IMR-90 (cell line): ENCODE results near the gene SLC2A13. TPM values are rescaled to one million over a fixed set of nuclear protein-coding genes. Genes with fewer than 3 reads are reported as not detected.

Source experiments
- ATAC-seq: fragments of 200-7000 bp; cut with Tn5 transposase; 2 replicates; pipeline ENCODE4 v1.9.1; 2020; ENCODE audit warnings: low read depth, mild to moderate bottlenecking, moderate library complexity
- BruUV-seq: library from RNA; stranded (reverse); fragments of 400-500 nt; replicated peaks from 2 replicates; lab custom pipeline; 2021; lab: Mats Ljungman, UMichigan
- CTCF ChIA-PET: fragments of 300-600 bp; formaldehyde crosslinking; extraction: SDS; loops from one replicate; lab custom pipeline; 2021; ENCODE audit warnings: antibody characterized with exemption; lab: Yijun Ruan, JAX
- POLR2A ChIA-PET: fragments of 300-600 bp; sonication (Branson Sonifier 250); formaldehyde crosslinking; loops from one replicate; lab custom pipeline; 2022; ENCODE audit warnings: antibody characterized with exemption; ENCODE audit not compliant: unreplicated experiment; lab: Charles Lee
- DNase-seq: peaks from one replicate; pipeline ENCODE4 v3.0.0; 2013
- H2AFZ ChIP-seq: replicated peaks from 2 replicates; pipeline ENCODE3; 2013; ENCODE audit warnings: low read length, mild to moderate bottlenecking; ENCODE audit not compliant: poor library complexity
- H2AK5ac ChIP-seq: 2 replicates; pipeline ENCODE4 v1.6.1; 2013; ENCODE audit warnings: low read depth, low read length, inconsistent platforms
- H2AK9ac ChIP-seq: replicated peaks from 2 replicates; pipeline ENCODE3; 2013; ENCODE audit warnings: mild to moderate bottlenecking, low read depth, low read length, moderate library complexity; ENCODE audit not compliant: poor library complexity
- H2BK120ac ChIP-seq: 2 replicates; pipeline ENCODE4 v1.6.1; 2013; ENCODE audit warnings: low read depth, low read length, inconsistent platforms
- H2BK15ac ChIP-seq: 3 replicates; pipeline ENCODE4 v1.6.1; 2013; ENCODE audit warnings: low read depth, low read length, inconsistent platforms
- H2BK20ac ChIP-seq: 2 replicates; pipeline ENCODE4 v1.6.1; 2013; ENCODE audit warnings: low read depth, mild to moderate bottlenecking, inconsistent platforms, low read length, moderate library complexity
- H2BK5ac ChIP-seq: 2 replicates; pipeline ENCODE4 v1.6.1; 2013; ENCODE audit warnings: mild to moderate bottlenecking, low read depth, low read length, inconsistent platforms; ENCODE audit not compliant: poor library complexity, severe bottlenecking
- H3K14ac ChIP-seq: replicated peaks from 2 replicates; pipeline ENCODE4 v1.6.1; 2013; ENCODE audit warnings: low read depth, low read length, inconsistent platforms
- H3K18ac ChIP-seq: 2 replicates; pipeline ENCODE4 v1.6.1; 2013; ENCODE audit warnings: low read depth, low read length, control low read depth
- H3K23ac ChIP-seq: 2 replicates; pipeline ENCODE4 v1.6.1; 2013; ENCODE audit warnings: low read depth, low read length, inconsistent platforms
- H3K27ac ChIP-seq: 2 replicates; pipeline ENCODE4 v1.5.1; 2013; ENCODE audit warnings: mild to moderate bottlenecking, control low read depth, low read length; ENCODE audit not compliant: insufficient read depth
- H3K27me3 ChIP-seq: 2 replicates; pipeline ENCODE4 v1.6.1; 2013; ENCODE audit warnings: low read length; ENCODE audit not compliant: control insufficient read depth, insufficient read depth
- H3K36me3 ChIP-seq: 2 replicates; pipeline ENCODE4 v1.6.1; 2013; ENCODE audit warnings: low read length, mixed read lengths; ENCODE audit not compliant: control insufficient read depth, insufficient read depth
- H3K4ac ChIP-seq: 2 replicates; pipeline ENCODE4 v1.6.1; 2013; ENCODE audit warnings: low read depth, low read length, inconsistent platforms
- H3K4me1 ChIP-seq: 2 replicates; pipeline ENCODE4 v1.6.1; 2013; ENCODE audit warnings: low read length, mixed read lengths; ENCODE audit not compliant: control insufficient read depth, insufficient read depth
- H3K4me2 ChIP-seq: 2 replicates; pipeline ENCODE4 v1.6.1; 2013; ENCODE audit warnings: low read depth, mild to moderate bottlenecking, control low read depth, low read length, moderate library complexity
- H3K4me3 ChIP-seq: 2 replicates; pipeline ENCODE4 v1.5.1; 2013; ENCODE audit warnings: low read depth, mild to moderate bottlenecking, control low read depth, low read length, moderate library complexity; ENCODE audit not compliant: insufficient read depth
- H3K56ac ChIP-seq: 2 replicates; pipeline ENCODE4 v1.6.1; 2013; ENCODE audit warnings: low read length, inconsistent platforms; ENCODE audit not compliant: insufficient read depth; ENCODE audit errors: extremely low read depth
- H3K79me1 ChIP-seq, 2 experiments: 2 replicates each; pipeline ENCODE4 v1.6.1; 2013; ENCODE audit warnings: low read length in 2 of 2, inconsistent platforms in 1 of 2, low read depth in 1 of 2
- H3K9ac ChIP-seq: 2 replicates; pipeline ENCODE4 v1.6.1; 2013; ENCODE audit warnings: low read depth, low read length, control low read depth
- H3K9me1 ChIP-seq: 2 replicates; pipeline ENCODE4 v1.6.1; 2013; ENCODE audit warnings: low read length, inconsistent platforms; ENCODE audit not compliant: insufficient read depth
- H3K9me3 ChIP-seq: 2 replicates; pipeline ENCODE4 v1.6.1; 2013; ENCODE audit warnings: low read length; ENCODE audit not compliant: control insufficient read depth, insufficient read depth
- H4K20me1 ChIP-seq: 2 replicates; pipeline ENCODE4 v1.6.1; 2013; ENCODE audit warnings: low read length, inconsistent platforms; ENCODE audit not compliant: insufficient read depth
- H4K5ac ChIP-seq: 2 replicates; pipeline ENCODE4 v1.6.1; 2013; ENCODE audit warnings: mild to moderate bottlenecking, low read depth, low read length, control low read depth
- H4K8ac ChIP-seq, 2 experiments: 2 replicates each; pipeline ENCODE4 v1.6.1; 2013; ENCODE audit warnings: low read depth in 2 of 2, low read length in 2 of 2, control low read depth in 1 of 2, inconsistent platforms in 1 of 2
- H4K91ac ChIP-seq: 2 replicates; pipeline ENCODE4 v1.6.1; 2013; ENCODE audit warnings: low read depth, low read length, inconsistent platforms; ENCODE audit not compliant: insufficient read depth
- BHLHE40 ChIP-seq: fragments of 150-350 bp; IDR thresholded peaks from 2 replicates; pipeline ENCODE4 v1.6.1; 2016; ENCODE audit warnings: mild to moderate bottlenecking, low read depth, low read length
- CHD1 ChIP-seq: IDR thresholded peaks from 2 replicates; pipeline ENCODE4 v1.6.1; 2012; ENCODE audit warnings: low read depth, low read length, improper control_type of control experiment
- CTCF ChIP-seq: conservative IDR thresholded peaks from 2 replicates; pipeline ENCODE4 v1.5.1; 2012; ENCODE audit warnings: mild to moderate bottlenecking, low read depth, low read length, improper control_type of control experiment
- MAFK ChIP-seq: IDR thresholded peaks from 2 replicates; pipeline ENCODE4 v1.6.1; 2012; ENCODE audit warnings: low read depth, low read length, improper control_type of control experiment
- RFX5 ChIP-seq: IDR thresholded peaks from 2 replicates; pipeline ENCODE4 v1.8.0; 2012; ENCODE audit warnings: low read depth, mild to moderate bottlenecking, low read length, moderate library complexity
- WGBS, 2 experiments: methylation state at CpG; one replicate each; pipeline versions ENCODE4 v1.1.5 to v1.1.7; 2013; ENCODE audit warnings: missing lambda C conversion rate in 2 of 2; ENCODE audit not compliant: insufficient read length in 1 of 2; ENCODE audit errors: extremely low coverage in 2 of 2; 5-methylcytosine and 5-hydroxymethylcytosine counted together
- dilution Hi-C: fragments of 300-500 bp; cut with HindIII; formaldehyde crosslinking; loops from one replicate; pipeline ENCODE4 v1.14.3; 2018; ENCODE audit warnings: low sequenced_read_pairs; ENCODE audit not compliant: unreplicated experiment
- in situ Hi-C: fragments of 300-500 bp; cut with MboI; formaldehyde crosslinking; loops from 3 replicates; pipeline ENCODE4 v1.14.3; 2019; ENCODE audit warnings: low sequenced_read_pairs, inconsistent platforms, mixed read lengths
- intact Hi-C: fragments of 100-400 bp; cut with micrococcal nuclease; formaldehyde crosslinking; loops from 2 replicates; pipeline ENCODE4 v1.10.0; 2022
- polyA plus RNA-seq, 3 experiments: library from polyadenylated mRNA; depleted of rRNA; stranded (reverse); fragments of >200 nt; gene quantifications; 2 replicates each; pipeline ENCODE4 v1.2.3, GENCODE V29; 2012; ENCODE audit warnings: low replicate concordance in 1 of 3
- total RNA-seq: library from RNA; depleted of rRNA; stranded (reverse); fragments of >200 nt; gene quantifications from 2 replicates; pipeline ENCODE4 v1.2.3, GENCODE V29; 2012
- TF ChIP-seq, protein P1 (sequence below): fragments of 150-350 bp; IDR thresholded peaks from 2 replicates; pipeline ENCODE4 v1.6.1; 2017; ENCODE audit warnings: mild to moderate bottlenecking, antibody characterized with exemption, low read length, low read depth
- TF ChIP-seq, protein P2 (sequence below): fragments of 150-350 bp; IDR thresholded peaks from 2 replicates; pipeline ENCODE4 v1.6.1; 2016; ENCODE audit warnings: low read depth, mild to moderate bottlenecking, low read length, moderate library complexity, borderline replicate concordance

Gene SLC2A13
- total and polyA plus RNA-seq, 2 of the 4 experiments (the other 2 are of a cell fraction): 1.5 to 3.9 TPM

DNA sequence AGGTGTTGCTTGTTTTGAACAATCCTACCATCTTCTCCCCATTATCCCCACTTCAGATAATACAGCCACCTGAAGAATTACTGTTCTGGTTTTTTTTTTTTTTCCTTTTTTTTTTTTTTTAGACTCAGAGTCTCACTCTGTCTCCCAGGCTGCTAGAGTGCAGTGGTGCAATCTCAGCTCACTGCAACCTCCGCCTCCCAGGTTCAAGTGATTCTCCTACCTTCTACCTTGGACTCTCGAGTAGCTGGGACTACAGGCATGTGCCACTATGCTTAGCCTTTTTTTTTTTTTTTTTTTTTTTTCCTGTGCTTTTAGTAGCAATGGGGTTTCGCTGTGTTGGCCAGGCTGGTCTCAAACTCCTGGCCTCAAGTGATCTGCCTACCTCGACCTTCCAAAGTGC, 306.9 kb downstream of the SLC2A13 start:
- Histone ChIP-seq H3K9ac (no peak overlapping the region), H3K14ac (no peak overlapping the region), H2AFZ (no peak overlapping the region), H4K91ac (no peak overlapping the region), H3K9me3 (no peaks in the 10 kb centered on the region), H3K4ac (no peak overlapping the region), H3K4me2 (no peak overlapping the region), H2BK120ac (no peak overlapping the region), H2BK15ac (no peak overlapping the region), H4K8ac (no peak overlapping the region), H3K18ac (no peak overlapping the region), H3K27me3 (no peaks in the 10 kb centered on the region), H3K4me3 (no peak overlapping the region), H2BK5ac (no peak overlapping the region), H3K56ac (no peak overlapping the region), H2BK20ac (no peak overlapping the region), H3K79me1 (no peaks in the 10 kb centered on the region), H3K27ac (no peak overlapping the region), H3K4me1 (no peaks in the 10 kb centered on the region), H4K5ac (no peak overlapping the region), H3K36me3 (no peaks in the 10 kb centered on the region), H4K20me1 (no peaks in the 10 kb centered on the region), H3K9me1 (no peaks in the 10 kb centered on the region), H2AK9ac (no peak overlapping the region), H3K23ac (no peak overlapping the region), H2AK5ac (no peak overlapping the region)
- in situ Hi-C loops (no loop called here), dilution Hi-C loops (no loop called here), intact Hi-C loops (no loop called here)
- ATAC-seq (no peak), DNase-seq (no peak)
- TF ChIP-seq, protein P1, sequence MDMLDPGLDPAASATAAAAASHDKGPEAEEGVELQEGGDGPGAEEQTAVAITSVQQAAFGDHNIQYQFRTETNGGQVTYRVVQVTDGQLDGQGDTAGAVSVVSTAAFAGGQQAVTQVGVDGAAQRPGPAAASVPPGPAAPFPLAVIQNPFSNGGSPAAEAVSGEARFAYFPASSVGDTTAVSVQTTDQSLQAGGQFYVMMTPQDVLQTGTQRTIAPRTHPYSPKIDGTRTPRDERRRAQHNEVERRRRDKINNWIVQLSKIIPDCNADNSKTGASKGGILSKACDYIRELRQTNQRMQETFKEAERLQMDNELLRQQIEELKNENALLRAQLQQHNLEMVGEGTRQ: no peak
- no peak for TF ChIP-seq RFX5
- TF ChIP-seq CHD1: no peak
- no peak for TF ChIP-seq CTCF
- TF ChIP-seq BHLHE40: no peak
- TF ChIP-seq, protein P2, sequence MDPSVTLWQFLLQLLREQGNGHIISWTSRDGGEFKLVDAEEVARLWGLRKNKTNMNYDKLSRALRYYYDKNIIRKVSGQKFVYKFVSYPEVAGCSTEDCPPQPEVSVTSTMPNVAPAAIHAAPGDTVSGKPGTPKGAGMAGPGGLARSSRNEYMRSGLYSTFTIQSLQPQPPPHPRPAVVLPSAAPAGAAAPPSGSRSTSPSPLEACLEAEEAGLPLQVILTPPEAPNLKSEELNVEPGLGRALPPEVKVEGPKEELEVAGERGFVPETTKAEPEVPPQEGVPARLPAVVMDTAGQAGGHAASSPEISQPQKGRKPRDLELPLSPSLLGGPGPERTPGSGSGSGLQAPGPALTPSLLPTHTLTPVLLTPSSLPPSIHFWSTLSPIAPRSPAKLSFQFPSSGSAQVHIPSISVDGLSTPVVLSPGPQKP: no peak
- no peak for TF ChIP-seq MAFK
- WGBS, 2 experiments: no CpG with 5 or more reads among the region's 4 CpGs
- POLR2A ChIA-PET: no interaction called here
- BruUV-seq: no TSS peak
- CTCF ChIA-PET: interaction anchor here (0.5 to 0.6 kb wide), 4 partner anchors 15 to 309 kb away, joined by 3 read pairs; no protein-coding TSS in a partner anchor
